Pericardium fibroblast (primary cell): ENCODE measurements around the gene PANK3. TPM values are rescaled to one million over a fixed set of nuclear protein-coding genes. Genes with fewer than 3 reads are reported as not detected.

Experiments
- total RNA-seq: library from RNA; depleted of rRNA; stranded (reverse); fragments of >200 nt; gene quantifications from 2 replicates; pipeline ENCODE4 v1.2.3, GENCODE V29; 2015

Gene PANK3
- 25.1 and 28.8 TPM in 2 replicates for total RNA-seq

DNA sequence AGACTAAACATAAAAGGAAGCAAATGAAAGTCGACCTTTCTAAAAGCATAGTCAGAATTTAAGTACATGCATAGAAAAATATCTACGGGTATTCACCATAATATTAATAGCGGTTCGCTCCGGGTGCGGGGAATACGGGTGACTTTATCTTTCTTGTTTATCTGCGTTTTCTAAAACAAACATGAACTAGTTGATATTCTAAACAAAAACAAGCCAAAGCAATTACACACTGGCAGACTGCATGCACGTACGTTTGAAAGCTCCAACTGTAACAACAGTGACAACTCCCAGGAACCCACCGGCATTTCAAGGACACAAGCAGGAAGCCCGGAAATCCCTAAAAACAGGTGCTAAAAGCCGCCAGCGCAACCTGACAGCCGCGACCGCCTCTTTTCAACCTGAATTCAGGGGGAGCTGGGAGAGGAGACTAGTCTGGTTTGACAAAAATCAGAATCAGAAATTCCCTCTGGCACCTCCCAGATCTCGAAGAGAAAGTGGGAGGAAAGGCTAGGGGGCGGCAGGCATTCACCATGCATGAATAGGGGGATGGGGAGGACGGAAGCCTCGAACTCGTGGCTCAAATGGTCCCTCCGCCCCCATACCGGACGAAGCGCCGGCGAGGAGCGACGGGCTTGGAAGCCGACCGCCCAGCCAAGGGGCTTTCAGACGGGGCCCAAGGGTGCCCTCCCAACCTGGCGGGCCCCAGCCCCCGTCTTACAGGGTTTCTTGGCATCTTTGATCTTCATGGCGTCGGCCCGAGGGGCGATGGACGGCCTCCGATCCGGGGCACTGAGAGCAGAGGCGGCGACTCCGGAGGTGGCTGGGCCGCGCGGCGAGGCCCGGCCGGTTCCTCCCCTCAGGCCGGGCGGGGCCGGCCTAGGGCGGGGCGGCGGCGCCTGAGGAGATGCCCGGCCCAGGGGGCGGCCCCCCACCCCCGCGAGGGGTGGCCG is at the start of gene PANK3:
PANK3 (minus strand) TSS at position 831 of the 950 bp plus-strand sequence; CDS start at position 746, 85 bp downstream.

GRCh38 chr5:168528521-168529373 is 50.4 kb downstream of the PANK3 start, which contains the start of gene FBLL1:
Gene FBLL1, plus strand, starts transcription at chr5:168529305. Its CDS starts 200 bp downstream, at chr5:168529505.

Other genes starting within 250 kb of the PANK3 start
- 91.4 and 99.0 TPM in 2 replicates for gene RARS1, start 92.9 kb downstream of the PANK3 start, total RNA-seq
- gene FBLL1, start 50.1 kb downstream of the PANK3 start, total RNA-seq, result 0.68 and 1.6 TPM in 2 replicates